Measurements from ENCODE around the gene EFCAB11.

The EFCAB11 gene

GRCh38 chr14:89807892-89808291, 146.6 kb downstream of the EFCAB11 start:
- no peak for DNase-seq

DNA sequence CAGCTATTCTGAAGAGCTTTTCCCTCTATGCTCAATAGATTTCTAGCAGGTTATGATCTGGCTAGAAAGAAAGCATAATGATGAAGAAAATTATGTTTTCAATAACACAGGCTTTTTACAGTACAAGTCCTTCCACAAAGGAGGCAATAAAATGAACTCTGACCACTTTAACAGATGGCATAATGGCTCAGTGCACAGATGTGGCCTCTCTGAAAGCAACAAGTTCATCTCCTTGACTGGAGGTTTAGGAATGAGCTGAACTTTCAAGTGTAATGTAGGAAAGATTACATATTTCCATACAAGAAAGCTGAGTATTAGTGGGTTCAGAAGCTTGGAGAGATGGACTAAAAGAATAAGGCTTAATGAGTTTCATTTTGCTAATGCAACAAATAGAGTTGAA, 147.4 kb downstream of the EFCAB11 start:
- DNase-seq, result no peak

- no peak for DNase-seq
These were observed 148.1 kb downstream of the EFCAB11 start for GRCh38 chr14:89806451-89806850.

DNA sequence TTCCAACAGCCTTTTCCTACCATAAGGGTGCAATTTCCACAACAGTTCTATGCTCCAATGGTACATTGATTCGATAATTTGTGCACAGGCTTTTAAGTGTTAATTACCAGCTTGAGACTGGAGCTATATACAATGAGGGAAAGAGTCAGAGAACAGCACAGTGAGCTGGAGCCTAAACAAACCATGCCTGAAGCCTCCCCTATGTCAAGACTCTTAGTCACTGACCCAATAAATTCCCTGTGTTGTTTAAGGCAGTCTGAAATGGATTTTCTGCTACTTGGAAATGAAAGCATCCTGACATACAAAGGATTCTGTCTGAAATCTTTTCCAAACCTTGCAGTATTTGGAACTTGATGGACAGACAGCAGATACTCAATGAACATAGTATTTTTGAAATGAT, 149.0 kb downstream of the EFCAB11 start:
- no peak for DNase-seq

GRCh38 chr14:89803542-89803941, 151.0 kb downstream of the EFCAB11 start:
- DNase-seq, result no peak

- no peak for DNase-seq
These were observed 153.4 kb downstream of the EFCAB11 start for GRCh38 chr14:89801136-89801535.

DNA sequence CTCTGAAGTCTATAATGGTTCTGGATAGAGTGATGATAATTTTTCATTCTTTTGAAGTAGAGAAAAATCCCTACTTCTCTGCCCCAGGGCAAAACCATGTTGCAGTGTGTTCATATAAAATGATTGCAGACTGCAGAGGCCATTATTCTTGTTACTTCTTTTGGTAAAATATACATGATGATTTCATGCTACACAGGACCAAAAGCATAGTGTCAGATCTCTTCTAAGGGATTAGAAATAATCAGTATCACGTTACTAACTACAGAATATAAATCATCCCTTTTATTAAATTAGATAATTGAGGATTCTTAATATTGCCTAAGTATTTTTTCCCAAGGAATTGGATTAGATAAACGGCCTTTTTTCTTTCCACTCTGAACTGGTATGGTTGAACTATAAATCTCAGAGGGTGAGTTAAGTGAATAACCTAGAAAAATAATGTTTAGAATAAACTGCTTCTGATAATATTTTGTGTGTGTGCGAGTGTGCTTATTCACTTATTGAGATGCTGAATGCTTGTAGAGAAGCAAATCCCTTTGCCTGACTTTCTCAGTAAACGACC, 156.2 kb downstream of the EFCAB11 start:
- DNase-seq, result no peak

DNA sequence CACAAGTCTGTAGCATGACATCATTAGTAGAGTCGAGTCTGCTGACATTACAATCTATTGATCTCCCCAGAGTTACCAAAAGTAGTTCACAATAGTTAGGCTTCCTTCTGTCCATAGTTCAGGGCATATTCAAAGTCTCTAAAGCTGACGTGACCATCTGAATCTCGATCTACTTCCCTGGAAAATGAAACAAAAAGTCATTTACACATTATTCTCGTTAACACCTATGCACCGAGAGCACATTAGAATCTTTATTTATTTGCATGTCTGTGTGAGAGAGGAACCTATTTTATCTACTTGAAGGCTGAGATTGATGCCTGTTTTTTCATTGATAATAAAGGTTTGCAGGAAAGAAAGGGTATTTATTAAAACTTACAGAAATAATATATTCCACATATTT, 157.4 kb downstream of the EFCAB11 start:
- no peak for DNase-seq

DNA sequence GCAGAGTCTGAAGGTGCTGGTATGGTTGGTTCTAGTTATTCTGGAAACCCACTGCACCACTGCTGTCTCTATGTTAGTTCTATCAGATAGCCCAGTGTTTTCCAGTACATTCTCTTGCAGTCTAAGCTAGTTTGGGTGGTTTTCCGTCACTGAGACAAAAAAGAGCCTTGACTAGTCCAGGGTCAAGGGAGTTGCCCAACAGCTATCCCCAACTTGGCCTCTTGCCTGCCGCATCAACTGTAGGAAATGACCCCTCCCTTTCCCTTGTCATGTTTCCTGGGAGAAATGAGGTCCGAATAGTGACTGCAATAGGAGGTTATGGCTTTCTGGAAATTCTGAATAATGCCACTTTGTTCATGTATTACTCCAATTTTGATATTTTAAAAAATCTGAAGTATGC, 160.4 kb downstream of the EFCAB11 start:
- no peak for DNase-seq

GRCh38 chr14:89793367-89793716, 161.2 kb downstream of the EFCAB11 start:
- no peak for DNase-seq

DNA sequence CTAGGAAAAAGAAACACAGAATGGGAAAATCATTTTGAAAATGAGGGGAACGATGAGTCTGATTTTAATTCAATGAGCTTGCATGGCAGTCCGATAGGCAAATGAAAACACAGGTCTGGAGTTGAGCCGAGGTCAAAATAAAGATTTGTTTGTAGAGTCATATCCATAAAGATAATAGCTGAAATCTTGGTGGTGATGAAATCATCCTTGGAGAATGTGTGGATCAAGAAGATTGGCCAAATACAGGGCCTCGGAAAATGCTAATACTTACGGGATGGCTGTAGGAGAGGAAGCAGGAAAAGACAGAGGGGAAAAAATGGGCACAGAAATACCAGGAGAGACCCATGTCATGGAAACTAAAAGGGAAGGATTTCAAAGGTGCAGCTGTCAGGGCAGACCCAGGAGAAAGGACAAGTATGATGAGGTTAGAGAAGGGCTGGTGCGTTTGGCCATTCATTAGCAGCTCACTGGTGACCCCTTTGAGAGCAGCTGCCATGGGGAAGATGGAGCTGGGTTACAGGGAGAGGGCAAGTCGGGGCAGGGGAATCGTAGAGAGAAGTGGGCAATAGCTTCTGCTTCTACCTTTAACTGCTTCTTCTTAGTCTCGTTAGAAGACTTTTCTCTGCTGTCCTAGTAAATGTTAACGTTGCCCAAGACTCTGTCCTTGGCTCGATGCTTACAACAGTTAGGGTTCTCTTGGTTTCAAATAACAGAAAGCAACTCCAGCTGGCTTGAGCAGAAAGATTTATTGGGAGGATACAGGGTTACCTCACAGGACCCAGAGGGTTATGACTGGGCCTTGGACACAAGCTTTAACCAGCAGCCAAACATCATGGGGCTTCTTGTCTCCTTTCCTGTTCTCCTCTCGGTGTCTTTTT, 161.8 kb downstream of the EFCAB11 start:
- no peak for DNase-seq

DNA sequence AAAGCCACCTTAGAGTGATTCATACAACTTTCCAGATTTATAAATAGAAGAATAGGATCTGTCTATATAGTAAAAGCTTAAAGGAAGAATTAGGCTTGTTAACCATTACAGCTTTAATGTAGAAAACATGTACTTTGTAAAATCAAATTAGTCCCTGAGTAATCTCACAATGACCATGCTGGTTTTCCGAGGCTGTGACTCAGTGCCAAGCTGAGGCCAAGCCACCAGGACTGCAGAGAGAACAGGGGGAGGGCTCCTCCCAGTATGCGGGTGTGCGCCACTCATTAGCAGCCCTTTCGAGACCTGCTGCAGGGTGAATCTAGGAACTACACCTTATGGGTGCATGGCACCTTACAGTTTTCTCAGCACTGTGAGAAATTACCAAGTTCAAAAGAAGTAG, 167.0 kb downstream of the EFCAB11 start:
- DNase-seq, result no peak

DNA sequence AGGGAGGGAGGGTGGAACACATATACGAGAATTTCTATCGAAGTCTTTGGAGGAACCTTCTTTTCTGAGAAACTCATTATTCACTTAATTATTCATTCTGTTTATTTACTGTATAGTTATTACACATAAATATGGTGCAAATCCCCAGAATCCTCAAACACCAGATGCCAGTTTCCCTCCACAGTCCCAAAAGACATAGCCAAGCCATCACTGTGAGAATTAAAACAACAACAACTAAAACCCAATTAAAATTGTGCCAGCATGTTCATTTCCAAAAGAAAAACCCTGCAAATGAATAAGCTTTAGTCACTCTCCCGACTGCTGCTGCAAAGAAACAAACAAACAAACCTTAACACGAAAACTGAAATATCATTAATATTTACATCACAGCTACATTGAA, 173.5 kb downstream of the EFCAB11 start:
- no peak for DNase-seq

DNA sequence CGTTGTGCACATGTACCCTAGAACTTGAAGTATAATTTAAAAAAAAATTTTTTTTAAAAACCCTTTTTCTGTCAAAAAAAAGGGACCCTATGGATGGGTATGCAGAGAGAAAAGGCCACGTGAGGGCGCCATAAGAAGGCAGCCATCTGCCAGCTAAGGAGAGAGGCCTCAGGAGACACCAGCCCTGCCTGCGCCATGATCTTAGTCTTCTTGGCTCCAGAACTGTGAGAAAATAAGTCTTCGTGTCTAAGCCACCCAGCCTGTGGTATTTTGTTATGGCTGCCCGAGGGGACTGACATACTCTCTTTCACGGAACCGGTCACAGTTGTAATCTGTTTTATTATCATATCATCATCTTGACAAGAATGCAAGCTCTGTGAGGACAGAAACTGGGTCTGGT, 174.8 kb downstream of the EFCAB11 start:
- DNase-seq, result no peak

GRCh38 chr14:89775946-89776345, 178.6 kb downstream of the EFCAB11 start:
- no peak for DNase-seq

- DNase-seq, result no peak
These were observed 179.4 kb downstream of the EFCAB11 start for GRCh38 chr14:89775151-89775550.

- no peak for DNase-seq
These were observed 180.8 kb downstream of the EFCAB11 start for GRCh38 chr14:89773644-89774316.

GRCh38 chr14:89773151-89773550, 181.4 kb downstream of the EFCAB11 start:
- no peak for DNase-seq

- no peak for DNase-seq
These were observed 183.3 kb downstream of the EFCAB11 start for GRCh38 chr14:89771251-89771650.

- no peak for DNase-seq
These were observed 186.7 kb downstream of the EFCAB11 start for GRCh38 chr14:89767861-89768268.

DNA sequence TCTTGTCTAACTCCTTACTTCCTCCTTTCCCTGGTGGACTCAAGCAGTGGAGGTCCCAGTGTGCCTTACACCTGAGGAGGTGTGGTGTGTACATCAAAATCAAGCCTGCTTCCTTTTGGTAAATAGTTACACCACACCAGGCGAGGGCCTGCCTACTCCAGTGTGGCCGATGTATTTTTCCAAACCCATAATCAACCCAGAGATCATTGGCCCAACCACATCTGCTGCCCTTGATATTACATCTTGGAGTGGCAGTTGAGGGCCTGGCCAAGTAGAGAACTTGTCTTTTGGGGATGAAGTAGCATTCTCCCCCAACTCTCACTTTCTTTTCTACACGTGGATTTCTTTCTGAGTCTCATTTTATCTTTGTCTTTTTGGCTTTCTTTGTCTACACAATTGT, 187.4 kb downstream of the EFCAB11 start:
- DNase-seq, result no peak

DNA sequence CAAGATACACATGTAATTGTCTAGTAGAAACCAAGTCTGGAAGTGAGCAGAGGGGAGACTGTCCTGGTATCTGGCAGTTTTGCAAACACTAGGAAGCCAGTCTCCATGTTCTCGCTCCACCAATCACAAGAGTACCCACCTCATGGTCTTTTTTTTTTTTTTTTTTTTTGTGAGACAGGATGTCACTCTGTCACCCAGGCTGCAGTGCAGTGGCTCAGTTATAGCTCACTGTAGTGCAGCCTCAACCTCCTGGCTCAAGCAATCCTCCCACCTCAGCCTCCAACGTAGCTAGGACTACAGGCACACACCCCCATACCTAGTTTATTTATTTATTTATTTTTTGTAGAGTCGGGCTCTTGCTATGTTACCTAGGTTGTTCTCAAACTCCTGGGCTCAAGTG, 189.2 kb downstream of the EFCAB11 start:
- no peak for DNase-seq

DNA sequence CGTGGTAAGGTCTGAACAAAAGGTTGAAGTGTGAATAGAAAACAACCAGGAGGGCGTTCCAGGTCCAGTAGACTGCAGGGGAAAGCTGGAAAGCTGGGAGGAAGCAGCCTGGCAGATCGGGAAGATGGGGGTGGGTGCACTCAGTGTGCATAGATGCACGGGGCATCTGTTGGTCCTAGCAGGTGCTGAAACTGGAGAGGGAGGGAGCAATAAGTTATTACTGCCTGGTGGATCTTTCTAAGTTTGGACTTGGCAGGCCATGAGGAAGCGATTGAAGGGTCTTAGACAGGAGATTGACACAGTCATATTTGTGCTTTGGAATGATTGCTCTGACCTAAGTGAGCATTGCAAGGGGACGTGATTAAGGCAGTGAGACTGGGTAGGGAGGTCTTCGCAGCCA, 194.4 kb downstream of the EFCAB11 start:
- no peak for DNase-seq

- no peak for DNase-seq
These were observed 197.1 kb downstream of the EFCAB11 start for GRCh38 chr14:89757313-89757939.

Measured in T1000 (cell line).